SIG-M5 treated with dmso at 0.1 percent for 504 hours (cell line): ENCODE measurements around the gene SYT9.

Experiments used
- DNase-seq: peaks from one replicate; lab custom pipeline; 2025; ENCODE audit not compliant: unreplicated experiment; lab: John Stamatoyannopoulos, UW

SYT9 gene

DNA sequence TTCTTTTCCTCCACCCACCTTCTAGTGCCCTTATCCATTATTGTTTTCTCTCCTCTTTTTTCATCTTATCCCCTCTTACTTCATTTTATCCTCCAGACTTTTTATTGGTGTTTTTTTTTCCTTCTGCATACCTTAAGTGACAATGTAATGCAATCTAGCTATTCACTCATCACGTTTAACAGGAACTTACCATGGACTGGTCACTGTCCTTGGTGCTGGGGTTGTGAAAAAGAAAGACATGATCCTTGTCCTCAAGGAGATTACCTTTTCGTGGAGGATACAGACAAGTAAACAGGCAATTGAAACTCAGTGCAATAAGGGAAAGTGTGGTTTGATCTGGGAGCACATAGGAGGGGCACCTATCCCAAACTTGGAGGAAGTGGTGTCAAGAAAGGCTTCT, 20.7 kb downstream of the SYT9 start:
- no peak for DNase-seq

DNA sequence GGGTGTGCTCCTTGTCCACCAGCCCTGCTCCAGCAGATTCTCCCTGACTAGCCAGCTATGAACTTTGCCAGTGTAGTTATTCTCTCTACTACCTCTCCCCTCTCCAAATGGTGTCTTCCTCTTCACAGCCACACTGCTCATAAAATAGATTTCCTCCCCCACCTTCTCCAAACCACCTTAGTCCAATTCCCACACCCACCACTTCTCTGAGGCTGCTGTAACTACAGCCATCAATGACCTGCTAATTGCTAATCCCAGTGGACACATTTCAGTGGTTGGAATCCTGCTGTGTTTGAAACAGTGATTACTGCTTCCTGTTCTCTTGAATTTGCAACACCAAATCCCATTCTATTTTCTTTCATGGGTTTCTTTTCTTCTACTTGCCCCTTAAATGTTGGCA, 23.4 kb downstream of the SYT9 start:
- no peak for DNase-seq

DNA sequence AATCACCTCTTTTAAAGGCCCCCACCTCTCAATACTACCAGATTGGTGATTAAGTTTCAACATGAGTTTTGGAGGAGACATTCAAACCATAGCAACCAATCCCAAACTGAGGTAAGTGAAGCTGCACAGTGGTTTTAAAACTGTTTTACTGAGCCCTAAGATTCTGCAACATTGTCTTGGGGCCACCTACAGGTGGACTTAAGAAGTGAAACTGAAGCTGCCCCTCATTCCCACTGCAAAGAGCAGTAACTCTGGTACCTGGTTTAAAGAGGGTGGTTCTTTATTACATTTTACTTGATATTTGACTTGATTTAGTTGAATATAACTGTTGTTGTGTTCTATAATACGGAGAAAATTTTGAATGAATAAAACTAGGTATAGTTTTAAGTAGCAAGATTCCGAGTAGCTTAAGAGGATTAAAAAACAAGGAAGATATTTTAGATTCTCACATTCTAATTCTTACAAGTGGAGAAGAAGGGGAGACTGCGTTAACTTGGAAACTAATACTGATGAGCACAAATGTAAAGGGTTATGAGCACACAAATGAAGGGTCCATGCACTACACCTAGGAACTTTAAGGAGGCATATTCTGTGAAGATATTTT, 26.7 kb downstream of the SYT9 start:
- DNase-seq: peak; percentile 6

DNA sequence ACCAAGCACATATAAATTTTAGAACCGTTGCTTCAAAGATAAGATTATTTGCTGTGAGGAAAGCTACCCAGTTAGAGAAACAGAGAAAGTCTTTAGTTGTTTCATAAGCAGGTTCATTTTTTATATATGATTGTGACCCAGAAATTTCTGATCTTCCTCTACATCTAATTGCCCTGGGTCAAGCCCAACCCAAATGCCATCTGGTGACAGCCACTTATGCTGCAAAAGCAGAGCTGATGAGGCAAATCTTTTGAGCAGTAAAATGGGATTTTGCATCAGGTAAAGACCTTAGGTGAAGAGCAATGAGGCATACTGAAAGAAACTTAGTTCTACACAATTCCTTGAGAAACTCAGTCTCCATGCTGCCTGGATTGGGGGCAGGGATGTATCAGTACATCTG, 28.0 kb downstream of the SYT9 start:
- no peak for DNase-seq

DNA sequence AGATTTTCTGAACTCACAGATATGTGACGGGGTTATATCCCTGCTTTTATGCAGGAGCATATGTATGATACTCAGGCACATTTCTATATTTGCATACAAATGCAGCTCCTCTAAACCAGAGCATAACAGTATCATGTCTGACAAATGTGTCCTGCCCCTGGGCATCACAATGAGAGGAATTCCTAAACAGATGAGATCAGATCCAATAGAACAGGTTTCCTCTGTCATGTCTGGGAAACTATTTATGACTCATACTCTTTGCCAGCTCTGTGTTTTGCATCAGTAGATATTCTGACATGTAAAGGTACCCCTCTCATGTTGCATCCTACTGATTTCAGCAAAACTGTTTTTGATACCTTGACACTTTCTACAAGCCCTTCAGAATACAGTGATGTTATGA, 29.4 kb downstream of the SYT9 start:
- no peak for DNase-seq

DNA sequence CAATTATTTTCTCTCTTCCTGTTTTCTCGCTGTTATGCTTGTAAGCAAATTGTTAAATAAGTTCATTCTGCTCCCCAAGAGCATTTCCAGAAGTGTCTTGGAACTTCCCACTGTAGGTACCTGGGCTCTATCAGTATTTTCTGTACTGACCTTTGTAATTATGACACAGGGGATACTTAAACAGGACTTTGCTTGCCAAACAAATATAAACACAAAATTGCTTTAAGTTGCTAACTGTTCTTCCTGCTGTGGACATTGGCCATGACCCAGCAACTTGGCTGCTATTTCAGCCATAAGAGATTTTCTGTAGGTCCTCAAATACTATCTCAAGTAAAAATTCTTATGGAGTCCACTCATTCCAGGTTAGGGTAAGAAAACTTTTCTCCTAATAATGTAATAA, 30.1 kb downstream of the SYT9 start:
- DNase-seq: no peak

DNA sequence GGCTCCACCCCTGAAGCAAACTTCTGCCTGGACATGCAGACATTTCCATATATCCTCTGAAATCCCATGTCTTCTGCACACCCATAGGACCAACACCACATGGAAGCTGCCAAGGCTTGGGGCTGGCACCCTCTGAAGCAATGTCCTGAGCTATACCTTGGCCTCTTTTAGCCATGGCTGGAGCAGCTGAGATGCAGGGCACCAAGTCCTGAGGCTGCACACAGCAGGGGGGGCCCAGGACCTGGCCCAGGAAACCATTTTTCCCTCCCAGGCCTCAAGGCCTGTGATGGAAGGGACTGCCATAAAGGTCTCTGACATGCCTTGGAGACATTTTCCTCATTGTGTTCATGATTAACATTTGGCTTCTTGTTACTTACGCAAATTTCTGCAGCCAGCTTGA, 34.5 kb downstream of the SYT9 start:
- DNase-seq: no peak

DNA sequence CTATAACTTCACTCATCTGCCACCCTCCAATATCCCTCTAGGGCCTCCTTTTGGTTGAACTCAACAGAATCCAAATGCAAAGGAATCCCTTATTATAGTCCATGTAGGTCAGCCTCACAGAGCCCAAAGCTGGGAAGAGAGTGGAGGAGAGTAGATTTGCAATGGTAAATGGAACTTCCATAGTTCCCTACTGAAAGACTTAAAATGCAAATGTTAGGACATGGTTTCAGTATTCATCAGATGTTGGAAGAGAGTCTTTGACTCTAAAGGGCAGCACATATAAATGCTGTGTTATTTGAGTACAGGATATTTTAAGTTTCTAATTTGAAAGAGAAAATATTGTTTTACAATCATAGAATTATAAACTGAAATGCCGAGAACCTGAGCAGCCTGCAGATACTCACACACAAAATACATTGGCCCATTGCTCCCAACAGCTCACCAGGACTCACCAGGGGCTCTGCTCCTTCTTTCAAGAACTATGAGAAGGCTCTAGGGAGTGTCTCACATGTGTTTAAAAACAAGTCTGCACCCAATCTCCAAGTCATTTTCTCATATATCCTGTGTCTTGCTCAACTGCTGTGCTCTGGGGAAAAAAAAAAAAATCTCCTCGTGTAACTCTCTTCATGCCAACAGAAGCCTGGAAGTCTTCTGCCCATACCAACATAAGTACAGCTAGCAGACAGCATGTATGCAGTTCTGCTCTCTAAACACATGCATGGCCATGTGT, 39.6 kb downstream of the SYT9 start:
- no peak for DNase-seq

DNA sequence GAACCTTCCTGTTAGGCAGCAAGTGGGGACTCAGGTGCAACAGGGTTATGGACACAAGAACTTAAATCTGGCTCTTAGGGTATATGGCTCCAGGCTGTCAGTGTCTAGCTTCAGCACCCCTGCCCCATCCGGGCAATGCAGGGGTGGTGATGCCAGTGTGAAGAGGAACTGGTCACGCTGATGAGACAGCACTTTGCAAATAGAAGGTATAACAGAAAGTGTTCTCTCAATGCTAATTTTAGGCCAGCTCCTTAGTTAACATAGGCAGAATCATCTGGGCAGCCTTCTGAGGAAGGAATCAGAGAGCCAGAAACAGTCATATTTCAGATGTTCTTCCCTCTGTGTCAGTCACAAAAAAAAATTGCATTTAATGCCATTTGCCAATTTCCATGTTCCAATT, 41.2 kb downstream of the SYT9 start:
- no peak for DNase-seq

DNA sequence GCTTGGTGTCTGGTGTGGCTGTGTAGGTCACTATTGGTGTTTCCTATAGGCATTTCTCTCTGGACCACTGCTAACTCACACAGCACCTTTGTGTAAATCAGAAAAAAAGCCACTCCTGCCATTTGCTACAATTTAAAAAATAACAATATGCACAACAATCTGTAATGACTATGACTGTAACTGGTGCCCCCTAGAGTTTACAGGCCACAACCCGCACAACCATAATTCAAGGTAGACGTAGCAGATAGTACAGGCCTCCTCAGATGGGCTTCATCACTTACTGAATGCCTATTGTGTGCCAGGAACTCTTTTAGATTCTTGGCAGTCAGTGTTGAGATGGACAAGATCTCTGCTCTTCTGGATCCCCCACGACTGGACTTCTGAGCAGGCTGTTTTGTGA, 47.7 kb downstream of the SYT9 start:
- DNase-seq: no peak

DNA sequence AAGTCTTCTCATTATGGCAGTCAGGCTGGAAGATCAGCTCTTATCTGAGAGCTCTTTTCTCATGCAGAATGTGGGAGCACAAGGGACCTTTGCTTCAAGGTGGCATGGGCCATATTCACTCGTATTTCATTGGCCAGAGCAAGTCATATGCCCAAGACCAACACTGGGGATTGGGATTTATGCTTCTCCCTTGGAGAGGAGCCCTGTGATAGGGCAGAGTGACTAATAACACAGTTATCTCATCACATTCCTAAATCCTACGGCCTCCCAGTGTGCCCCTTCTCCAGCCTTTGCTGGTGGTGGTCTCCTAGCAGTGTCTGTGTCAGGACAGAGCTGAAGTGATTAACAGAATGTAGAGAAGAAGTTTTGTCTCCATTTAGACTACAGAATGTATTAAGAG, 48.6 kb downstream of the SYT9 start:
- no peak for DNase-seq

DNA sequence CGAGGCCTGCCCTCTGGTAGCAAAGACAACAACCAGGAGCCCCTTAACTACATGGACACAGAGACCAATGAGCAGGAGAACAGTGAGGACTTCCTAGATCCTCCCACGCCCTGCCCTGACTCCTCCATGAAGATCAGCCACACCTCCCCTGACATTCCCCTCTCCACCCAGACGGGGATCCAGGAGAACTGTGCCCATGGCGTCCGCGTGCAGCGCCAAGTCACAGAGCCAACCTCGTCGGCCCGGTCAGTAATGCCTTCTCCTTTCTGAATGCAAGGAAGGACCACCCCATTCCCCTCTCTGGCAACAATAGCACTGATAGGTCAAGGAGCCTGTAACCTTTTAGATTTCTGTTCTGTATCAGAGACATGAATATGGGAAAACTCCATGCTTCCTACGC, 51.4 kb downstream of the SYT9 start:
- DNase-seq: no peak

DNA sequence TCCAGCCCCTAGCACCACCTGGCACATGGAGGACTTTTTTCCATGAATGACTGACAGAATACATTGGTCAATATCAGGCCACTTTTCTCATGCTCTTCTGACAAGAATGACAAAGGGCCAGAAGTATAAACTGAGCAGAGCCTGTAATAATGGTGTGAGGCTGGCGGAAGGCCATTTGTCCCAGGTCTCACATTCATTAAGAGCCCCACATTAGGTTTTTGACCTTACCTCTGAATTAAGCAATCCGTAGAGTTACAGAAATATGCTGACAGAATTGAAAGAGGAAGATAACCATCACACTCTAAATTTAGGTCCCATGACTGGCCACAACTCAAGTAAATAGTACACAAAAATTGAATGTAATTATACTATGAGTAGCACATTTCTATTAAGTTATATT, 55.2 kb downstream of the SYT9 start:
- no peak for DNase-seq

DNA sequence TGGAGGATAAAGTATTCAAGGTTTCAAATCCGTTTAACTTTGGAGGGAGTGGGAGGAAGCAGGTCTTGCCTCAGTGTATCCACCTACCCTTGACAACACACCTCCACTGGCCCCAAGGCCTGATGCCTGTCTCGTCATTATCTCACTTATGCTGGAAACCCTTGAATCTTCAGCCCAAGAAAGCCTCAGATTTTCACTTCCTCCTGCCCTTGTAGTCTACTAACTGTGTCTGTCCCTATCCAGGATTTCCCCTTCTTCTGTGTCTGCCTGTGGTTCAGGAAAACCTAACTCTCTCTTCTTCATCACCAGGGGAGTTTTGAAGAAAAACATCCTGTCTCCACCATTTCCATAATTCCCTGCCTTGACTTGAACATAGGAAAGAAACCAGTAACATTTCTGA, 56.1 kb downstream of the SYT9 start:
- DNase-seq: peak; percentile 0

DNA sequence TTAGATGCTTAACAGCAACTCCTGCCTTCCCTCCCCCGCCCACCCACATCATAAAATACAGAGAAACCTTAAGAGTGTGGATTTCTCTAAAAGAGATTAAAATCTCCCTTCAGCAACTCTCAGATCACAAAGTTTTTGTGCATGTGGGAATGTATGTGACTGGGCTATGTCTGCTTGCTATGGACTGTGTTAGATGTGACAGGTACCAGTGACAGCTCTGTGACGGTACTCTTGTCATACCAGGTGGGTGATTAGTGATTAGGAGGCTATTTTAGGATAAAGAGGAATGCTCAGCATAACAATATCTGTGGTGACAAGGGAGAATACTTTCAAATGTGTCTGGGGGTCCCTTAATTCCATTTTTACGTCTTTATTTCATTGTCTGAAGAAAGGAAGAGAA, 60.2 kb downstream of the SYT9 start:
- no peak for DNase-seq

DNA sequence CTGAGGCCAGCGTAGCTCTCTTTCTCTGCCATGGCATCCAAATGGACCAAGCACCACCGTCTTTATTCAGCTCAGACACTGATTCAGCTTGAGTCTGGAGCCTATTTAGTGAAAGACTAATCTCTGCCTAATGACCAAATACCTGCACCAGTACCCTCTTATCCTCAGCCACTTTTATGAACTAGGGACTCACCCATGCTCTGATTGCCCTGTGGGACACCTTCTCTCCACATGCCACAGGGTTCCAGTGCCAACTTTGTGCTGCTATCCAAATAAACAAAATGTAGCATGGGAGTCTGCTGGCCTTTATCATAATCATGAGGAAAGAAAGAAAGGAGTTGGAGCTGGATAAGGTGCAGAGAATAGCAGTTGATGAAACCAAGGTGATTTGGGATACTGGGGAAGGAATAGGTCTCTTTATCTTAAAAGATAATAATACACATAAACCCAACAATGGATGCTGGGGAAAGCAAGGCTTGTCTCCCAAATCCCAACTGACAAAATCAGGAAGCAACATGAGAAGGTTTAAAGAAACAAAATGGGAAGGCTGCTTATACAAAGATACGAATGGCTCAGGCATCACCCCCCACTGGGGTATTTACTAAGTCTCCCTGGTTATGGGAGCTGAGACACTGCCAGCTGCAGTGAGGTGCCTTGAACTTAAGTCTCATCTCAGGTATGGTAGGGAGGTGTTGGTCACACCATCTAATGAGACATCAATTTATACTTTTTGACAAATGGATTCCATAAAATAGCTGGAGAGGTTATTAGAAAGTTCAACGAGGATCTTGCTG, 63.3 kb downstream of the SYT9 start:
- DNase-seq: no peak

DNA sequence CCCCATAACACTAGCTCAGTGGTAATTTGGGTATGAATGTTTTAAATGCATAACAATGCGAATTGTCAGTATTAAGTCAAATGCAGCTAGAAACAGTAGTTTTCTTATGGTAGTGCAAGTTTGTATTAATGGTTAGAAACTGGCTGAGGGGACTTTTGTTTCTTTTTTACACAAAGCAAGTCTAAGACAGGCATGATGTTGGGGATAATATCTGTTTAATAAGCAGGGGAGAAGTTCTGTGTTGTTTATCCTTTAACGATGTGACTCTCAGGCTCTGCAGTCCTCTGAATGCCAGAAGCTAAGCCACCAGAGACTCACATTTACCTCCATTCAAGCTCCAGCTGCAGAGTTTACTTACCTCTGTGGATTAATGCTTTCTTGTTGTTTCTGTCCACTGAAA, 67.8 kb downstream of the SYT9 start:
- DNase-seq: no peak

DNA sequence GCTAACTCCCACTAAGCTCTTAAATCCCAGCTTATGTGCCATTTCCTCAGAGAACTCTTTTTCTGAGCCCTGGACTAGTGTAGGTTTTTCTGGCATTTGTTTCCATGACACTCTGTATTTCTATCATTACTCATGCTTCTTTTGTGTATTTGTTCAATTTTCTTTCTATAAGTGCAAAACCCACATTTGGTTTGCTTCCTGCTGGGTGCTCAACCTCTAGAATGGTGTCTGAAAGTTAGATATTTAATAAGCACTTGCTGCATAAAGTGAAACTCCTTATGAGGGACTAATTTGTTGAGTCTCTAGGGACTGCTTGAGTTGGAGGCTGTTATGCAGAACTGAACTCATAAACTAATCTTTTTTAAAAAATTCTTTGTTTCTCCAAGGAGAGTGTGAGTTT, 68.6 kb downstream of the SYT9 start:
- no peak for DNase-seq

DNA sequence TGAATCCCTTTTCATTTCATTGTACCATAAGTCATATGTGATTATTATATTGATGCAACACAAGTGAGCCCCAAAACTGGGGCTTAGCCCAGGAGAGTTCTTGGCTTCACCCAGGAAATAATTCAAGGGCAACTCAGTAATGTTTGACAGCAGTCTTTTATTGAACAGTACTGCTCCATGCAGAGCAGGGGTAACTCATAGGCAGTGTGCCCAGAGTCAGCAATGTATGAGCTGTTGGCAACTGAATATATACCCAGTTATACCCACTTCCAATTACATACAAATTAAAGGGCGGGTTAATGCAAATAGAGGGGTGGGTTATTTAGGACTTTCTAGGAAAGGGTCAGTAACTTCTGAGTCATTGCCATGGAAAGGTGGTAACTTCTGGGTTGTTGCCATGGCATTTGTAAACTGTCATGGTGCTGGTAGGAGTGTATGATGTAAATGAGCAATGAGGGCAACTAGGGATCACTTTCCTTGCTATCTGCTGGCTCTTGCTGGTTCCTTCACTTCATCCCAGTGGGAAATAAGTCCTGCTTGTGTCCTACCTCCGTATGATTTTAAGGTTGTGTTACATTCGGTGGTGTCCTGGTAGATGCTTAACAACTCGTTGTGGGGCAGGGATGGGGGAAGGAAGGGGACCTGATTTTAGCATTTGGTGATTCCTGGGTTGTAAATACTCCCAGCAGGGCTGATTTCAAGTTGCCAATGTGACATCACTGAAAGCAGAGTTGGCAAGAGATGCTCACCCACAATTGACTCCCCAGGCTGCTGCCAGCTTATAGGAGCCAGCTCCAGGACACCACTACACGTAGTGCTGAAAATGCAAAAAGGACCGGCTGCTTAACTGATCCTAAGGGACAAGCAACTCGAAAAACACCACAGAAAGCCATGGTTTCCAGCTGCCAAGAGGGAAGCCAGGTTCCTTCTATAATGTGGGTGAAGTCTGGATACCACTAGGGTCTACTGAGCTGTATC, 70.1 kb downstream of the SYT9 start:
- no peak for DNase-seq

DNA sequence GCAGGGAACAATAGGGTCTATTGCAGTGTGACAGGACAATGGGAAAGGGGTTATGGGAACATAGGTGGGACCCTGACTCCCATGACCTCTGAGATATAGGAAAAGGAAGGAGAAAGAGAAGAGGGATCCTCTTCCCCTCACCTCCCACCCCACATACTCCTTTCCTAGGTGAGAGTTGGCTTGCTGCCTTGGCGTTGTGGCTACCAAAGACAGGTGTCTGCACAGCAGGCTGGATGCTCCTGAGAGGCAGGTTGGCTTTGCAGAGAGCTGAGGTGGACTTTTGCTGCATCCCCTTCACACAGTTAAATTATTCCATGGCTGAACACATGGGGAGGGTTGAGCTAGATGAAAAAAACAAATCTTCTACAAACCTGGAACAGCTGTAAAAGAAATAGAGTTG, 80.7 kb downstream of the SYT9 start:
- DNase-seq: no peak

DNA sequence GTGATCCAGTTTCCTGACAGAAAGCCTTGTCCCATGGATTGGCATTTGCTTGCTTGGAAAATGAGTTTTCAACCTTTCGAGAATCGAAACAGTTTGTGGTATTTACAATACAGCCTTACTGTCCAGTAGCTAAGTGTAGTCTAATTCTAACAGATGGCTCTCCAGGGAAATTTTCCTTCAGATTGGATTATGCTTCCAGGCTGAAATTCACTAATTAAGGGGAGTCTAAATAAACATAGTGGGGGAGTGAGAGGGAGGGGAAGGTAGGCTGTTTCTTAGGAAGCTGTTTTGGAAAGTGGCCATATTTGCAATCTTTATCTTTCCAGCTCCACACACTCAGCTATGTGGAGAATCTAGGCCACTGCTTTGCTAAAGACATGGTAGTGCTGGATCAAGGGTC, 81.3 kb downstream of the SYT9 start:
- no peak for DNase-seq
